ACHN (cell line): ENCODE data around the gene RNF146.
"Not testable (repeated sequence)": the region's sequence is repeated elsewhere in the genome, so short reads cannot be mapped to it uniquely, and the experiment has no call there.

Experiments used
- DNase-seq: peaks from one replicate; pipeline ENCODE4 v3.0.0-alpha.2; 2015
- in situ Hi-C: cut with HindIII; loops from 2 replicates; pipeline ENCODE4 v1.10.0; 2017; ENCODE audit warnings: low sequenced_read_pairs, low pct_ligation_motif_present, low pct_unique_long_range_greater_than_20kb

RNF146 gene, protein sequence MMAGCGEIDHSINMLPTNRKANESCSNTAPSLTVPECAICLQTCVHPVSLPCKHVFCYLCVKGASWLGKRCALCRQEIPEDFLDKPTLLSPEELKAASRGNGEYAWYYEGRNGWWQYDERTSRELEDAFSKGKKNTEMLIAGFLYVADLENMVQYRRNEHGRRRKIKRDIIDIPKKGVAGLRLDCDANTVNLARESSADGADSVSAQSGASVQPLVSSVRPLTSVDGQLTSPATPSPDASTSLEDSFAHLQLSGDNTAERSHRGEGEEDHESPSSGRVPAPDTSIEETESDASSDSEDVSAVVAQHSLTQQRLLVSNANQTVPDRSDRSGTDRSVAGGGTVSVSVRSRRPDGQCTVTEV

DNA sequence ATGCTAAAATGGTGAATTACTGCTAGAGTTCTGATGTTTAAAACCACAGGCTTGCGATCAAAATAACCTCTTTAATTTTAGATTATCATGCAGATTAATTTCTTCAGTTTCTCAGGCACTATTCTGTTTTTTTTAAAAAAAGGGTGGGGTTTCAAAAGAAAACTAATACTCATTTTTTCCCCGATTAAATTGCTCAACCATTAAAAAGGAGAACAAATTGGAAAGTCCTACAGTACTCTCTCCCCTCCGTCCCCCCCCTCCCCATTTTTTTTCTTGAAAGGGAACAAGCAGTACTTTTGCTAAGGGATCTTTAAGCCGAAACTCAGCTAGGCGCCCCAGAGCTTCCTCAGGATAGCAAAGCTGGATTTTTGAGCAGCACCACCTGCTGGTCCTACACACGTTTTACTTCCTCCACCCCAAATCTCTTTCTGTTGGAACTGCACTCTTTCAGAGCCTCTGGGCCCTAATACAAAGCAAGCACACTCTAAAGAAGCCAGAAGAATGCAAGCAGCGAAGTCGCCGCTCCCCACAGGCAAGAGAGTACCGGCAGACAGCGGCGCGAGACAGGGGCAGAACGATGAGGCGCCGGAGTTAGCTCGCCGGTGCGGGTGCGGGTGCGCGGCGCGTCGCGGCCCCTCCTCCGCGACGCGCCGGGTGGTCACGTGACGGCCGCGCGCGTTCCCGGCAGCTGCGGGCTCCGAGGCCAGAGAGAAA is at the start of gene RNF146:
RNF146 (plus strand) TSS at position 687 of the 714 bp plus-strand sequence. CDS start 13,475 bp downstream, outside the sequence.
- peak; percentile 81 for DNase-seq
- in situ Hi-C loops = no loop called here

DNA sequence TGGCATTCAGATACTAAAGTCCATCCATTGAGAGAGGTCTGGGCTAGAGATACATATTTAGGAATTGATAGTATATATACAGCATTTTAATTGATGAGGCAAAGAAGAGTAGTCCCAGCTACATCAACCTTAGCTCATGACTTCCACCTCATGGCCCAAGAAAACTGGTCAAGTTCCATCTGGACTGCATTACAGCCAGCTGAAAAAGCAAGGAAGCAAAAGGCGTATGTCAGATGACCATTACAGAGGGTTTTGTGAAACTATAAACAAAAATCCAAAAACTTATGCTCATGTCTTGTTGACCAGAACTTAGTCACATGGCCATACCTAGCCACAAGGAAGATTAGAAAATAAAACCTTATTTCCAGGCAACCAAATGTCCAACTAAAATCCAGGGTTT is 46.8 kb upstream of the RNF146 start:
- in situ Hi-C loops = no loop called here

DNA sequence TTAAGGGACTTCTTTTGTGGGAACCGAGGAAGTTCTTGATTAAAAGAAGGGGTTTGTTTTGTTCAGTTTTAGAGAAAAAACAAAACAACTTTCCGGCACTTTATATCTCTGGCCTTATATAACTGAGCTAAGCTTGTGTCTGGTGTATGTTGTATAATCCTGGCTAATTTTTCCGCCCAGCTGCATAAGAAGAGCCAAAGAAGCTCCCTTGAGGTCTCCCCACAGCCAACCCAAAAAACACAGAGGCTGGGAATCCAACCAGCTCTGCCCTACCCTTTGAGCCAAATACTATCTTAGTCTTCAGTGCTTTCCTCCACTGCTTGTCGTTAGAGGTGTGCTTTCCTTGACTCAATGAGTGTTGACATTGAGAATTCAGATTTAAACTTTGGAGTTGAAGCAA is 45.5 kb upstream of the RNF146 start:
- no peak for DNase-seq
- in situ Hi-C loops = no loop called here

More for the DNA sequence above, 46.8 kb upstream of the RNF146 start:
- no peak for DNase-seq

DNA sequence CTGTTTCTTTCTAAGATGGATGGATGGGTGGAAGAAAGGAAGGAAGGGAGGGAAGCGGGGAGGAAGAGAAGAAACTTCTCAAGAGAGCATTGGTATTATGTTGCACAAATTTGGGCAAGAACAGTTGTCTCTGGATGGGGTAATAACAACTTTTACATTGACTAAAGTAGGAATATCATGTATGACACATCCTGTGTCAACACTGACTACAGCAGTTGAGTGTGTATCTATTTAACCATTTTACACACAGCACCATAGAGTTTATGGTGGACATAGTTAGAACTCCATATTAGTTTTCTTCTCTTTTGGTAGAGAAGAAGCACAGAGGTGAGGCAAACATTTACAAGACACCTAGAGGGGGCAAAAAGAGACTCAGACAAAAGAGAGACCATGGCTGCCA is 44.2 kb upstream of the RNF146 start:
- DNase-seq = no peak
- in situ Hi-C loops = no loop called here

DNA sequence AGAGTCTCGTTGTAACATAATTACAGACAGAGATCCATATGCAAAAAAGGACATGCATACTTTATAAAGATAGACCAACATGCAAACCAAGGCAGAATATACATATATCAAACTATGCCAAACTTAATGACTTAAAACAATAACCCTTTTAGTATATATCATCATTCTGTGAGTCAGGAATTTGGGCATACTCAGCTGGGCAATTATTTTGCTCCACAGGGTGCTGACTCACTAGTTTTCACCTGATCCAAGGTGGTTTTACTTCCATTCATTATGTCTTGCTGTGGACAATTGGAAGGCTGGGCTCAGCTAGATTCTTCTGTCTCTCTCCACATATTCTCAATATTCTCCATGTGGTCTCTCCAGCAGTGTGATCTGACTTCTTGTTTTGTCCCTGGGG is 41.2 kb upstream of the RNF146 start:
- in situ Hi-C loops = no loop called here
- no peak for DNase-seq

DNA sequence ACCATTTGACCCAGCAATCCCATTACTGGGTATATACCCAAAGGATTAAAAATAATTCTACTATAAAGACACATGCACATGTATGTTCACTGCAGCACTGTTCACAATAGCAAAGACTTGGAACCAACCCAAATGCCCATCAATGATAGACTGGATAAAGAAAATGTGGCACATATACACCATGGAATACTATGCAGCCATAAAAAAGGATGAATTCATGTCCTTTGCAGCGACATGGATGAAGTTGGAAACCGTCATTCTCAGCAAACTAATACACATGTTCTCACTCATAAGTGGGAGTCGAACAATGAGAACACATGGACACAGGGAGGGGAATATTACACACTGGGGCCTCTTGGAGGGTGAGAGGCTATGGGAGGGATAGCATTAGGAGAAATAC is 32.8 kb upstream of the RNF146 start:
- DNase-seq, in situ Hi-C loops: not testable (repeated sequence)

DNA sequence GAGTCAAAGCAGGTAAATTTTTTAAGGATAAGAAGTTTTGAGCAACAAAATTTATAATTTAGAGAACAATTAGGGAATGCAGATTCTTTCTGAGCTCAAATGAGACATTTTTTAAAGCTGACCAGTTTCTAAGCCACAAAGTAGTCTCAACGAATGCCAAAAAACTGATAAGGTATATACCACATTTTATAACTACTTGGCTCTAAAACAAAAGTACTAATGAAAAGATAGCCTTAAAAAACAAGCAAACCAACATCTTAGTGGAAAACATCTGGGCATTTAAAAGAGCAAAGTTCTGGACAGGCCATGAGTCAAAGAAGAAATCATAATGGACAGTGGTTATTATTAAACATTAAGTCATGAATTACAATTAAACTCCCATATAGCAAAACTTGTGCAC is 23.2 kb upstream of the RNF146 start:
- DNase-seq = no peak
- in situ Hi-C loops = no loop called here

DNA sequence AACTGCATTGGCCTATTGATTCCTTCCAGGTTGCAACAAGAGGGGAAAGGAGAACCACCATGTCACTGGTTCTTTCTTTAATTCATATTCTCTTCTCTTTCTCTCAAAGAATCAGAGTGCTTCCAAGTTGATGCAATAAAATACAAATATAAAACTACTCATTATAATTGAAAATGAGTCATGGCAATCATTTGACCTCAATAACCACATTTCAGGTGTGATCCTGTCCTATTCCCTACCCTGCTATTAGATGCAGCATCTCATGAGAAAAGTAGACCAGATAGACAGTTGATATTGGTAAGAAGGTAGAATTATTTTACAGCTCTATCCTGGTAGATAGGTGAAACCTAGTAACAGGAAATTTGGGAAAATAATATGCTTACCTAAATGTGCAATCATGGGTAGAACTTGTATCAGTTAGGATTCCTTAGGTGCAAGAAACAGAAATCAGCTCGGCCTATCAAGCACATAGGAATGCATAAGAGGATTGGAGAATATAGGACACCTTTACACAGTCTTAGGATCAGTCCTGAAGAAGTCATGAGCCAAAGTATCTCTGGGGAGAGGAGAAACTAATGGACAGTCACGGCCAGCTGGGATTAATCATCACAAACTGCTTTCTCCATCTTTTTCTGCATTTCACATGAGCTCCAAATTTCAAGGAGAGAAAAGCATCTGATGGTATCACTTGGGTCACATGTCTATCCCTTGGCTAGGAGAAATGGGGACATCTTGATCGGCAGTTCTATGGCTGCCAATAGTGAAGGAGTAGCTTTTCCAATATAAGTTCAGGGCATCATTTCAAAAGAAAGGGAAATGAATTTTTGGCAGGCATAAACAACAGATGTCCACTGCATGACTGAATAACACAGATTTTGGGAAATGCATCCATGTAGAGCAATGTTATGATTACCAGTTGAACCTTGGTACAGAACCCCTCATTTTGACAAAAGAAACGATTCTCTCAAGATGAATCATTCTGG is 19.3 kb upstream of the RNF146 start:
- in situ Hi-C loops = no loop called here
- DNase-seq = no peak

DNA sequence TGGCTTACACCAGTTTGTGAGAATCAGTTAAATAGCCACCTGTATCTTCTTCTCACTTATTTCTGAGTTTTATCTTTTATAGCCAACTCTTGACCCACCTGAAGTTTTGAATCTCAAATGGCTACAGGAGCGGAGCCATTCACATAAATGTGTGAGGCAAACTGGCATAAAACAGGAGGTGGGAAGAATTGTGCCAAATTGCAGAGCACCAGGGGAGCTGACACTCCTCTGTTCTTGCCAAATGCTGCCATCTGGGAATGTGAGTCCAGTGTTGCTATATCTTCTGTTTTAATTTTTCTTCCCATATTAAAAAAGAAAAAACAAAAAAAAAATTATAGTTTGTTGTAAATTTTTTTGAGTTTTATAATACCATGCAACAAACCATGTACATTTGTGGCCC is 17.0 kb upstream of the RNF146 start:
- in situ Hi-C loops = no loop called here

DNA sequence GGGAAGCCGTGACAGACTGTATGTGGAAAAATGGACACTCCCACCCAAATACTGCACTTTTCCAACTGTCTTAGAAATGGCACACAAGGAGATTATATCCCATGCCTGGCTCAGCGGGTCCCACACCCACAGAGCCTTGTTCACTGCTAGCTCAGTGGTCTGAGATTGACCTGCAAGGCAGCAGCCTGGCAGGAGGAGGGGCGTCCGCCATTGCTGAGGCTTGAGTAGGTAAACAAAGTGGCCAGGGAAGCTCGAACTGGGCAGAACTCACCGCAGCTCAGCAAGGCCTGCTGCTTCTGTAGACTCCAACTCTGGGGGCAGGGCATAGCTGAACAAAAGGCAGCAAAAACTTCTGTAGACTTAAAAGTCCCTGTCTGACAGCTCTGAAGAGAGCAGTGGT is 11.4 kb upstream of the RNF146 start:
- in situ Hi-C loops = no loop called here
- no peak for DNase-seq

More for the DNA sequence above, 17.0 kb upstream of the RNF146 start:
- DNase-seq = no peak

DNA sequence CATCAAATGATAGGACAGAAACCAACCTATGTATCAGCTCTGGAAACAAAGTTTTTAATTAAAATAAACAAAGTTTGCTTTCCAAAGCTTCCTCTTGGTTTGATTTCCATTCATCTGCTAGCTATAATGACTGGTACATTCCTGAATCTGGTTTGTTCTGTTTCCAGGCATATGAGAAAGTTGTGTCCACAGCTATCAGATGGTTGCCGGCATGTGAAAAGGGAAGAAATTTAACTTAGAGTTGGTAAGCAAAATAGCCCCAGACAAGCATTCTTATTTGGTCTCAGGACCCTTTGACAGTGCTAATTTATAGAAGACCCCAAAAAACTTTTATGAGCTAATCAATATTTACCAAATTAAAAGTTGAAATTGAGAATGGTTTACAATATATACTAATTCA is 3.8 kb upstream of the RNF146 start:
- DNase-seq = no peak
- in situ Hi-C loops = no loop called here

DNA sequence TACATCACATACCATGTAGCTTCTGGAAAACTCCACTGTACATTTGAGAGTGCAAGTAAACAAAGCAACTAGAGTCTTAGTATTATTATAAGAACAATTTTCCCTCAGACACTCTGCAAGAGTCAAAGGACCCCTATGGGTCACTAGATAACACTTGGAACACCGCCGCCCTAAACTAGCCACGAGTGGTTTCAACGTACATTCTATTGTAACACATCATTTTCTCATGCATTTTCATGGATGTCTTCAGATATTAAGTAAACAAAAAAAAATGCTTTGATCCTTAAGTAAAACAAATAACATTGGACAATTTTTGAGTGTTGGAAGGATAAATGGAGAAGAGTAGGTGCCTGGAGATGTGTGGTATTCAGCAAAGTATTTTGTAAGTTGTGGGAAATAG is 3.2 kb upstream of the RNF146 start:
- no peak for DNase-seq
- in situ Hi-C loops = no loop called here

DNA sequence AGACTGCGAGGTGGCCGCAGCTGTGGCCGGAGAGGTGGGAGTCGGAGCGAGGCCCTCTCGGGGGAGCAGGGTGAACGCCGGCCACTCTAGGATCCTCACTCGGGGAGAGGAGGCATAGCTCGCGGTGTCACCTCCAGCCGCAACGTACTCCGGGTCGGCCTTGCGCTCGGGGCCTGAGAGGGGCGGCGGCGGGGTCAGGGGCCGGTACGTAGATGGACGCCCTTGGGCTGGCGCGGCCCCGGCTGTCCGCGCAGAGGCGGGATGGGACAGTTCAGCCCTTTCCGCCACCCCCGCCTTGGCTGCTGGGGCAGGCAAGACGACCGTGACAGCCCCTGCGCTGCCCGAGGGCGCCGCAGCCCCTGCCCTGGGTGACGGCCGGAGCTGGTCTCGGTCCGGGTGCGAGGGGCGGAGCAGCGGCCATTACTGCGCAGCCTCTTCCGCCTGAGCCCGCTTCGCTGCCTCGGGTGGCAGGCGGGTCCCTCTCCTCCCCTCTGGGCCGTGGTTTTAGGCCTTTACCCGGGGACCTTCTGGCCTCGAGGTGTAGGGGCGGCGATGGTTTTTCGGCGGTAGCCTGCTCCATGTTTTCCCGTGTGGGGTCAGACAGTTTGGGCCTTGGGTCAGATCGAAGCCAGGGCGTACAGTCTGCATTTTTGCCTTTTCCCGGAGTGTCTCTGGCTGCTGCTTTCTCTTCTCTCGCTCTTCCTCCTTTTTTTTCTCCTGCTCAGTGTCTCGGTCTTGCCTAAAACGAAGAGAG is 405 bp downstream of the RNF146 start:
- in situ Hi-C loops = no loop called here
- DNase-seq = peak; percentile 59

DNA sequence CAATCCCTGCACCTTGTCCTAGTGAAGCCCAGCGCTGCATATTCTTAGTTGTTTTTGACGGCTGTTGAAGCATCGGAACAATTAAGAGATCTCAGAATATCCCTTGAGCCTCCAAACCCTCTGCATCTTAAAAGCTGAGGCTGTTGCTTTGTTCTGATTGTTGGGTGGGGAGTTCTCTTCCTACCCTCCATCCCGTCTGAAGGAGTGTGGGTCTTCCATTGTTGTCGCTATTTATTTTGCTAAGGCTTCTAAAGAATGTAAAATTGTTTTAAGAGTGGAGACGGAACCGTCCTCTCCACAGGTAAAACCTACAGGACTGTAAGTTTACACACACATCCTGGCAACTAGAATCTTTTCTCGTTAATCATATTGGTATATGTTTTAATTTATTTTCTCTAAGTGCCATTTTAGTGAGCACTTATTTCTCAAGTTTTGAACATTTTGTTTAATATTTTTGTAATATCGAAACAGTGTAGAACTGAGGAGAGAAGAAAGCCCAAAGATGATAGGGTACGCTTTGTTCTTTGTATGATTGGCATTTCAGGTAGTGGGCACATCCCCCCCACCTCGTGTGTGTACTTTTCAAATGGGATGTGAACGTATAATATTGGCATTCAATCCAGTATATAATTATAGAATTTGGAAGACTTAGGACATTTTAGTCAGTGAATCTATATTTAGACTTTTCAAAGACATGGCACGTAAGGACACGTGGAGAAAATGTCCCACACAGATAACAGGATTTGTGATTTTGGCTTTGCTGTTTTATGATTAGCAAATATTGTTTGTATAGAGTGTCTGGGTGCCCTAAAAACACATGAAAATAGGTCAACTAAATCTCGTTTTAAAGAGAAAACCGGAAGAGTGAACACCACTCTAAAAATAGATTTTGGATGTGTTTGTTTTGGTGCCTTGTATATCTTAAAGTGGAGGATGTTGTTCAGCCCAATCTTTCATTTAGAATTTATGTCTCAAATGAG is 1.3 kb downstream of the RNF146 start:
- in situ Hi-C loops = no loop called here
- DNase-seq = no peak

DNA sequence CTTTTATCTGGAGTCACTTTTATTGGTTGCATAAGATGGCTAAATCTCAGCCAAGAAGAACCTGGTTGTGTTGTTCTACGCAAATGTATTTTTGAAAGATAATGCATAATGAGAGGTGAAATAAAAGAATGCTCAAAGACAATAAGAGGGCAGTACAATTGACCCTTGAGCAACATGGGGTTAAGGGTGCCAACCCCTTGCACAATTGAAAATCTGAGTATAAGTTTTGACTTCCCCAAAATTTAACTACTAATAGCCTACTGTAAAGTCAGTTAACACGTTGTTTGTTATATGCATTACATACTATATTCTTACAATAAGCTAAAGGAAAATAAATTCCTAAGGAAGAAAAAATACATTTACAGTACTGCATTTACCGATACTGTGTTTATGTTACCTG is 5.9 kb downstream of the RNF146 start:
- in situ Hi-C loops = no loop called here
- no peak for DNase-seq

DNA sequence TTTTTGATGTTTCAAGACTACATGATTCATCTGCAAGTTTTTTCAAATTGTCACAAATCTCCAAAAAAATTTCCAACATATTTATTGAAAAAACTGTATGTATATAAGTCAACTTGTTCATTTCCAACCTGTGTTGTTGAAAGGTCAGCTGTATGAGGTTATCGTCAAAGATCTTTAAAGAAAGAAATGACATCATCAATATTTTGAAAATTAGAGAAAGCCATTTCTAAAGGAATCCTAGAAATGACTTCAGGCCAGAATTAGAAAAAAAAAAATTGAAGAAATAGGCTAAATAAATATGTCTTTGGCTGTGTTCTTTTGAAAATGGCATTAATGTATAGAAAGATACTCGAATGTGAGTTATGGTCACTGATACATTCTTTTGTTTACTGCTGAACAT is 6.8 kb downstream of the RNF146 start:
- no peak for DNase-seq
- in situ Hi-C loops = no loop called here

DNA sequence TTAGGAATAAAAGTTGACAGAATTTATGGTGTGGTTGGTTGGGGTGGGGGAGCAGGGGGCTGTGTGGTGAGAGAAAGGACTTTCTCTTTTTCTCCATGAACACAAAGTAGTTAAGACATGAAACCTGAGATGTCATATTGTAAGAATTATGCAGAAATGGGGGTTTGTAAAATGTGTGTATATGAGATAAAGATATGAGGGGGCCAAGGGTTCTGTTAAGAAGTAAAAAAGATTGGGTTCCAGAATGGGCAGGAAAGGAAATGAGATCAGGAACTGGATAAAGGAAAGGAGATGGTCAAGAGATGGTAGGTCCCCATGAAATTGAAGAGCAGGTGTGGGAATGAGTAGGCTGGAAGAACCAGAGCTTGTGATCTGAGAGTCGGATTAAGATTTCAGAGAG is 9.7 kb downstream of the RNF146 start:
- no peak for DNase-seq
- in situ Hi-C loops = no loop called here
